ENCODE results near the gene C1QL2.

GRCh38 chr2:119198240-119198840 lies 39.8 kb upstream of the C1QL2 start:
- TF ChIP-seq PKNOX1 (IDR thresholded peaks at IDR 0.05) (no peak), FOXM1 (IDR thresholded peaks at IDR 0.05; ENCODE audit: borderline replicate concordance) (no peak), BHLHE40 (IDR thresholded peaks at IDR 0.05; ENCODE audit: borderline replicate concordance) (no peak), SP1 (IDR thresholded peaks at IDR 0.05) (no peak), TARDBP (IDR thresholded peaks at IDR 0.05) (no peak), SUZ12 (IDR thresholded peaks at IDR 0.05) (no peak), FOXK2 (IDR thresholded peaks at IDR 0.05) (no peak), HDGF (IDR thresholded peaks at IDR 0.05; ENCODE audit: borderline replicate concordance) (no peak), L3MBTL2 (conservative IDR thresholded peaks at IDR 0.05) (no peak), ELF4 (IDR thresholded peaks at IDR 0.05) (no peak), LEF1 (IDR thresholded peaks at IDR 0.05; ENCODE audit: borderline replicate concordance) (no peak), ZNF384 (IDR thresholded peaks at IDR 0.05) (no peak), FOXA1 (IDR thresholded peaks at IDR 0.05) (no peak), CTBP1 (IDR thresholded peaks at IDR 0.05; ENCODE audit: borderline replicate concordance) (no peak)
